ENCODE data around the gene CALHM6.

CALHM6 gene

GRCh38 chr6:116445102-116445501 lies 16.1 kb upstream of the CALHM6 start:
- DNase-seq (ENCODE audit: low read depth in 3 of 3) = no peak

DNA sequence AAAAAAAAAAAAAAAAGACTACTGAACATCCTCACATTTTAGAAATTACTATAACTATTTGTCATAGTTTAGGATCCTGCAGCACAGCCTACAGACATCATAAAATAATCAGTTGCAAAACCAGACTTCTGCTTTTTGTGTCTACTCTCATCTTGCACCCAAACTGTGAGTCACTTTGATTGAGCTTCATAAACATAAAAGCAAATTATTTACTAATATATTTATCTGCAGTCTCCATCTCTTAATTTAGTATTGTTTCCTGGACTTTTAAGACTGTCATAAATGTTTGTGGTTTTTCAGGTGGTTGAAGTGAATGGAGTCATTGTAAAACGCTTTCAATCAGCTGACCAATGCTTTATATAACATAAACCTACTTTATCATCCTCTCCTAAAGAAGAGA lies 14.8 kb upstream of the CALHM6 start:
- DNase-seq (ENCODE audit: low read depth in 3 of 3) = no peak

GRCh38 chr6:116447052-116447451 lies 14.1 kb upstream of the CALHM6 start:
- no peak for DNase-seq (ENCODE audit: low read depth in 3 of 3)

GRCh38 chr6:116447496-116448011 lies 13.6 kb upstream of the CALHM6 start:
- no peak for DNase-seq (ENCODE audit: low read depth in 3 of 3)

DNA sequence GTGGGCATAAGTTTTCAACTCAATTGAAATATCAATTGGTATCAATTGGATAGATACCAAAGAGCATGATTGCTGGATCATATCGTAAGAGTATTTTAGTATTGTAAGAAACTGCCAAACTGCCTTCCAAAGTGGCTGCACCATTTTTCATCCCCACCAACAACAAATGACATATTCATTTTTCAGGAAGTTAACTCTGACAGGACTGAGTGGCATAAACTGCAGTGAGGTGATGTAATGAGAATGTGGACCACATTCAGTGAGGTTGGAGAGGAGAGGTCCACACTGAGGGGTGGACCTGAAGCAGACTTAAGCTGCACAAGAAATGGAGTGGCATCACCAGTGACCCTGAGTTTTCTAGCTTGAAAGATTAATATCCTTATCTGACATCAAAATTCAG lies 11.6 kb upstream of the CALHM6 start:
- DNase-seq (ENCODE audit: low read depth in 3 of 3) = no peak

DNA sequence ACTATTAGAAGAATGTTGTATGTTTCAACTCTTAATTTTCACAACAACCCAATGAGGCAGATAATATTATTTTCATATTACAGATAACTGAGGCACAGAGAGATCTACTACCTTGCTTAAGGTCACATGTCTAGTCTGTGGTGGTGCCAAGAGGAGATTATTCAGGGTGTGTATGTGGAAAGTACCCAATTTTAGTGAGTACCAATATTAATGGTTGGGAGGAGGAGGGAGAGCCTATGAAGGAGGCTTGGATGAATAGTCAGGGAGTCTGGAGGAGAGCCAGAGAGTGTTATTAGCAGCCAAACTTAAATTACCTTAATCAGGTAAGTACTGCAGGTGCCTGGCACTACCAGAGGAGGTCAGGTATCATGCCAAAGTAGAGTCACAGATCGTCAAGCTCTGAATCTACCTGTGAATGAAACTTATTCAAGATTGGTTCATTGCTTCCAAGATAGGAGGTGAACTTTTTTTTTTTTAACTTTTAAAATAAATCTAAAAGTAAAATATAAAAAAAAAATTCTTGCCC lies 10.9 kb upstream of the CALHM6 start:
- no peak for DNase-seq (ENCODE audit: low read depth in 3 of 3)

DNA sequence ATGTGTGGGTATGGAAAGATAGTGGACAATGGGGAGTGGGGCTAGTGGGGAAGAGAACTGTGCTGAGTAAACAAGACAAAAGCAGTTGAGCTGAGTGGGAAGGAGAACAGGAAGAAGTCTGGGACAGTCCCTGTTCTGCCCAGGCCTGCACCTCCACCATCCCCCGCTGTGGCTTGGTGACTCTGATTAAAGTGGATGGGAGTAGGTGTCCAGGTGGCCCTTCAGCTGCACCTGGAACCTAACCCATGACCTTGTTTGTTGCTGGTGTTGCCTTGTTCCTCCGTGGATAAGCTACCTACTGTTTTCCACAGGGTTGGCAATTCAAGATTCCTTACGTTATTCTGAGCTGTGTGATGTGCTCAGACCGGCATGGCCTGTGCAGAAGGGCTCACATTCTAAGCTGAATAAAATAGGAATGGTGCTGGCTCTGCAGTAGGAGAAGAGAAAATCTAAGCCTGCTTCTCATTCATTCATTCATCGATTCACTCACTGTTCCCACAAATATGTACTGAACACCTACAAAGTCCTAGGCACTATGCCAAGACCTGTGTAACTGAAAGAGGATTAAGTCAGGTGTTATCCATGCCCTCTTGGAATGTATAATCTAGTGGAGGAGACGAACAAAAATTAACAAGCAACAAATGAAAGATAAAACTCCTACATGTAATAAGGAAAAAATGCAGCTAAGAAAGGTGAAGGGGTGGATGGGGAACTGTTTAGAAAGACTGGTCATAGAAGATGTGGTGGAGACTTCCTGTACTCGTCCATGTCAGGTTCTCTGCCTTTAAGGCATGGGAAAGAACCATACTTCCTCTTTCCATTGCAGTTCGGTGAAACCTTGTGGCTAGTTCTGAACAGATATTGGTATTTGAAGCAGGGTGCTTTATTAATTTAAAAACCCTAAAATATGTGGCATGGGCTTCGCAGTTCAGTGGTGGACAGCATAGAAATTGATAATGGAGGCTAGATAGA lies 10.1 kb upstream of the CALHM6 start:
- DNase-seq (ENCODE audit: low read depth in 3 of 3) = no peak

DNA sequence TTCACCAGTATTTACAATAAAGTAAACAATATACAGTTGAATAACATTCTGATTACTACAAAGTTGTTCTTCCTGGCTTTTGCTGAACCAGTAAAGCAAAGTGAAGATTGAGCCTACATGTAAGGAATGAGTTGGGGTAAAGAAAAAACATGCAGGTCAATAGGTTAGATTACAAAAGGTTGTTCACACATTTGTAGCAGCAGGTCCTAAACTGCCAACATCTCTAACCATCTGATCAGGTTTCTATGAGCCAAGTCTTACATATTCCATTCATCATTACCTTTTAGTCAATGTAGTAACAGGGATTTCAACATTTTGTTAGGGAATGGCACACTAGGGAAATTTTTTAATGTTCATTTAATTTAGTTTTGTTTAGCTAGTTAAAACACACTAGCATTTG lies 9.3 kb upstream of the CALHM6 start:
- DNase-seq (ENCODE audit: low read depth in 3 of 3) = no peak

DNA sequence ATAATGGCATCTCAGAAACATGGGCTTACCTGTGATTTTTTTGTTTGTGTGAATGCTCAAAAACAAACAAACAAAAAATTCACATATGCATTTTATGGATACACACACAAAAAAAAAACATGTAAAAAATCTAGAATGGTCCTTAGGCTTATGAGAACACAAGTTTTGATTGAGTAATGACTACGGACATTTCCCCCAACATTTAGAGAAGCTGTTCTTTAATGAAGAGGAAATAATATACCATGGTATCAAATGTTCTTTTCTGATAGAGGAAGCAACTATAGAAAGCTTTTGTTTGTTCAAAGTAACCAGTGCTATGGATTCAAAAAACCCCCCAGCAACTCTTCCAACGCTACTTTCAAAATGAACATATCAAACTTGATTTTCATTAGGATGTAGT lies 8.6 kb upstream of the CALHM6 start:
- no peak for DNase-seq (ENCODE audit: low read depth in 3 of 3)

DNA sequence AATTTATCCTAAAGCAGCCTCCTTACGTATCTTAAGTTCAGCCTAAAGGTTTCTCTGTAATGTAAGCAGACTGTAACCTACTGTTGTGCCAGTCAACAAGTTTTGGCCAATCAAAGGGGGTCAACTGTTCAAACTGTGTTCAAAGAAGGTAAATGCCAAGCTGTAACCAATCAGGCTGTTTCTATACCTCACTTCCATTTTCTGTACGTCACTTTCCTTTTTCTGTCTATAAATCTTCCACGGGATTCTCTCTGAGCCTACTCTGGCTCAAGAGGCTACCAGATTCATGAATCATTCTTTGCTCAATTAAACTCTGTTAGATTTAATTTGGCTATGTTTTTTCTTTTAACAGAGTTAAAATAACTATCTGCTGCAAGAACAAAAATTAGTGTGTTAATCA lies 5.1 kb upstream of the CALHM6 start:
- DNase-seq (ENCODE audit: low read depth in 3 of 3) = no peak

- DNase-seq (ENCODE audit: low read depth in 3 of 3) = no peak
Measured at GRCh38 chr6:116456927-116457326, 4.2 kb upstream of the CALHM6 start.

DNA sequence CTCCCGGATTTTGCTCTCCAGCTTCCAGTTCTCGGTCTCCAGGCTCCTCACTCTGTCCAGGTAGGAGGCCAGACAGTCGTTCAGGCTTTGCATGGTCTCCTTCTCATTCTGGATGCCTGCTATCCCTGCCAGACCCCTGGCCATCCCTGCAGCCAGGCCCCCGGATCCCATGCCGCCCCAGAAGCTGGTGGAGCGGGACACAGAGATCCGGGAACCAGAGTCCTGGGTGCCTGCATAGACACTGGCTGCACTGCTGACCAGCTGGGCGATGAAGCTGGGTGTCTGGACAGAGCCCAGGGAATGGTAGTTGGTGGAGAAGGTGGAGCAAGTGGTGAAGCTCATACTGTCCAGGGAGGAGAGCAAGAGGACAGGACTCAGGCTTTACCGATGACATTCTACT lies 2.9 kb upstream of the CALHM6 start:
- DNase-seq (ENCODE audit: low read depth in 3 of 3) = no peak

DNA sequence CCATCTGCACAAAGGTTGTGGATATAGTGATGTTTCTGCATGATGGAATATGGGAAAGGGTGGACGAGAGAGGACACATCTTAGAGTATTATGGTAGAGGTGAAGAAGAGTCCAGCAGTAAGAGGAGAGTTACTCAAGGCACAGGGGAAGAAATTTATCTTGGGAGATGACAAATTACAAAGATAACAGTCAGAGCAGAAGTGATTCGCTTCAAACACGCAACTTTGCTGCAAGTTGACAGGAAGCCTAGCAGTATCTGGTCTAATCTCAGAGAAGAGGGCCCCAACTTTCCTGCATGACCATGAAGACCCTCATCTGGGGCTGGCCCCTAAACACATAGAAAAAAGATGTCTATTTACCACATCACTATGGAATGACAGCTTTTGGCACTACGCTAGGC lies 1.2 kb upstream of the CALHM6 start:
- no peak for DNase-seq (ENCODE audit: low read depth in 3 of 3)

DNA sequence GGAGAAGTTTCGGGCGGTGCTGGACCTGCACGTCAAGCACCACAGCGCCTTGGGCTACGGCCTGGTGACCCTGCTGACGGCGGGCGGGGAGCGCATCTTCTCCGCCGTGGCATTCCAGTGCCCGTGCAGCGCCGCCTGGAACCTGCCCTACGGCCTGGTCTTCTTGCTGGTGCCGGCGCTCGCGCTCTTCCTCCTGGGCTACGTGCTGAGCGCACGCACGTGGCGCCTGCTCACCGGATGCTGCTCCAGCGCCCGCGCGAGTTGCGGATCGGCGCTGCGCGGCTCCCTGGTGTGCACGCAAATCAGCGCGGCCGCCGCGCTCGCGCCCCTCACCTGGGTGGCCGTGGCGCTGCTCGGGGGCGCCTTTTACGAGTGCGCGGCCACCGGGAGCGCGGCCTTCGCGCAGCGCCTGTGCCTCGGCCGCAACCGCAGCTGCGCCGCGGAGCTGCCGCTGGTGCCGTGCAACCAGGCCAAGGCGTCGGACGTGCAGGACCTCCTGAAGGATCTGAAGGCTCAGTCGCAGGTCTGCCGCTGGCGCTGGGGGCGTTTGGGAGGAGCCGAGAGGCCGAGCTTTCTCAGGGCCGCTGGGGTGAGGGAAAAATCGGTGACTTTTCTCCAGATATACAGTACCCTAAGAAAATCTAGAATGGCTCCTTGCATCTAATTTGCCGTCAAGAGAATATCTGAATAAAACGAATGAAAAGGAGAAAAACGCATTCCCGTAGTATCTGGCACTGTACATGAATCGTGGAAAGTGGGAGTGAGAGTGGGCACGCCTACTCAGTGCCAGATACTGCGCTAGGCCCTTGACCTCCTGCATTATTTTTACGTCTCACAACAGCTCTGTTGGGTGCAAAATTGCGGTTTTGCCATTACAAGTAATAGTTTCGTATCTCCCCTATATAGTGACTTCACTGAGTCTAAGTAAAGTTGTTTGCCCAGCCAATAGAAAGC lies 1.0 kb downstream of the CALHM6 start:
- peak in 2 of 3 donors; percentile 20 to 43 for DNase-seq (ENCODE audit: low read depth in 3 of 3)

DNA sequence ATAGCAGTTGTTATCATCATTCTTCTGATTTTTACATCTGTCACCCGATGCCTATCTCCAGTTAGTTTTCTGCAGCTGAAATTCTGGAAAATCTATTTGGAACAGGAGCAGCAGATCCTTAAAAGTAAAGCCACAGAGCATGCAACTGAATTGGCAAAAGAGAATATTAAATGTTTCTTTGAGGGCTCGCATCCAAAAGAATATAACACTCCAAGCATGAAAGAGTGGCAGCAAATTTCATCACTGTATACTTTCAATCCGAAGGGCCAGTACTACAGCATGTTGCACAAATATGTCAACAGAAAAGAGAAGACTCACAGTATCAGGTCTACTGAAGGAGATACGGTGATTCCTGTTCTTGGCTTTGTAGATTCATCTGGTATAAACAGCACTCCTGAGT lies 2.1 kb downstream of the CALHM6 start:
- no peak for DNase-seq (ENCODE audit: low read depth in 3 of 3)

- no peak for DNase-seq (ENCODE audit: low read depth in 3 of 3)
Measured at GRCh38 chr6:116465246-116465645, 4.1 kb downstream of the CALHM6 start.

- no peak for DNase-seq (ENCODE audit: low read depth in 3 of 3)
Measured at GRCh38 chr6:116467096-116467495, 5.9 kb downstream of the CALHM6 start.

DNA sequence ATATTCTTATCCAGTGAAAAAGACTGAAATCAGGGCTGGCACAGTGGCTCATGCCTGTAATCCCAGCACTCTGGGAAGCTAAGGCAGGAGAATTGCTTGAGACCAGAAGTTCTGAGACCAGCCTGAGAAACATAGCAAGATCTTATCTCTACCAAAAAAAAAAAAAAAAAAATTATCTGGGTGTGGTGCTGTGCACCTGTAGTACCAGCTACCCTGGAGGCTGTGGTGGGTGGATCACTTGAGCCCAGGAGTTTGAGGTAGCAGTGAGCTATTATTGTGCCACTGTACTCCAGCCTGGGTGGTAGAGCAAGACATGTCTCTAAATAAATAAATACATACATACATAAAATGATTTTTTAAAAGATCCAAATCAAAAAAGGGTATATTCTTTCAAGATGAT lies 6.3 kb downstream of the CALHM6 start:
- DNase-seq (ENCODE audit: low read depth in 3 of 3) = no peak

DNA sequence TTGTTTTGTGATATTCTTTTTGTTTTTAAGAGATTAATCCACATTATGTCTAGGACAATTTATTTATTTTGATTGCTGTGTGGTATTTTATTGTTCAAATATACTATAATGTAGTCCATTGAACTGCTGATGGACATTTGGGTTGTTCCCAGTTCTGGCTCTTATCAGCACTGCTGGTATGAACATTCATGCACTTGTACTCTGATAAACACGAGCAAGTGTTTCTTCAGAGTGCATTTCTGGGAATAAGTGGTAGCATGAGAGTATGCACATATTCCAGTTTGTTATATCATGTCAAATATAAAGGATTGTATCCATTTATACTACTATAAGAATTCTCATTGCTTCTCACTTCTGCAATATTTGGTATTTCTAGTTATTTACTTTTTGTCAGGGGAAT lies 7.1 kb downstream of the CALHM6 start:
- DNase-seq (ENCODE audit: low read depth in 3 of 3) = no peak

GRCh38 chr6:116471531-116471930 lies 10.4 kb downstream of the CALHM6 start:
- no peak for DNase-seq (ENCODE audit: low read depth in 3 of 3)

DNA sequence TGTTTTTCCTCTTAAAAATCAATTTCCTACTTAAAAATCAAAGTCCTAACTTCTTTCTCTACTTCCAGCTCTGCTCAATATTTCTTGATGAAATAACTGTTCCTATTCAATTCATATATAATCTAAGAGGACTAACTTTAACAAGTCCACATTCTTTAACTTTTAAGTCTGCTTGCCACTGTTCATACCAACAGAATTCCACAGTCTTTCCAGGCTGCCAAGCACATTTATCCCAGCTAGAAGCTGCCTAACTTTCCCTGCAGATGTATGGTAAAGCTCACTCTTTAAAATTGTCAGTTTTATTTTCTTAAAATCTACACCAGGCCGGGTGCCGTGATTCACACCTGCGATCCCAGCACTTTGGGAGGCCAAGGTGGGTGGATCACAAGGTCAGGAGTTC lies 11.5 kb downstream of the CALHM6 start:
- DNase-seq (ENCODE audit: low read depth in 3 of 3) = no peak

DNA sequence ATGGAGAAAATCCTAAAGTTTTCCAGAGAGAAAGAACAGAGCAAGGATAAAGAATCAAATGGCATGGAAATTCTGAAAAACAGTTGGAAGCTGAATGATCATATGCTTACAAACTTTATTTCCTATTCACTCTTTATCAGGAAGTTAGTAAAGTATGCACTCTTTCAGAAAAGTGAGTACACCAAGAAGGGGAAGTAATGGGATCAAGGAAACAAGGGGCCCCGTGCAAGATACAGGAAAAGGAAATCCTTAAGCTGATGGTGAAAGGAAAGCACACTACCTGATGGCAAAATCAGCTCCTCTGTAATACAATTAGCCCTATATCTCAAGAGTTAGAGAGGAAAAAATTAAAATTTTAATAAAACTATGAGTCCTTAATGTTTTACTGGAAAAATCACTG lies 14.0 kb downstream of the CALHM6 start:
- DNase-seq (ENCODE audit: low read depth in 3 of 3) = no peak
